Measurements from ENCODE around the gene SAMMSON. TPM values are rescaled to one million over a fixed set of nuclear protein-coding genes. Genes with fewer than 3 reads are reported as not detected.

The SAMMSON gene
- total RNA-seq, 1 experiment from 2014 or later: not detected

DNA sequence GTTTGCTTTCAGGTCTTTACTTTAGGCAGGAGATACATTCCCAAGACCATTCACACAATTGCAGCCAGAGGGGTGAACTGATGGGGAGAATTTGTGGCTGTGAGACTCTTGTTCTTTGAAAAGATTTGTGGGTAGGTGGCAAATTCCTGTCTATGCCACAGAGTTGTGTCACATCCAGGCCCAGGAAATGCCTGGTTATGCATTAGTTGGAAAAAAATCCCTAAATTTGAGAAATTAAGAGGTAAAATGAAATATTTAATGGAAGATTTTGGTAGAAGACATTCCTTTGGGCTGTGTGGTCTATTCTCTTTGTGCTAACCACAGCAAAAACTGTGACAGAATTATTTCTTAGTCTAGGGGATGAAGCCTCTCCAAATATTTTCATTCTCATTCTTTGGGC lies 28.8 kb downstream of the SAMMSON start:
- DNase-seq (ENCODE audit: unreplicated experiment): no peak
- no TSS peak for BruUV-seq (replicated peaks)
- ChIA-PET POLR2A (no interaction called here), CTCF (no interaction called here)
- Mint-ChIP-seq H3K27me3 (ENCODE audit: insufficient read depth, unreplicated experiment) (peaks cover 82% of the 10 kb centered on the region), H3K4me3 (ENCODE audit: unreplicated experiment) (no peak overlapping the region), H3K9me3 (ENCODE audit: unreplicated experiment) (peaks cover 7% of the 10 kb centered on the region), H3K27ac (ENCODE audit: low read depth, unreplicated experiment) (no peak overlapping the region), H3K4me1 (ENCODE audit: insufficient read depth, unreplicated experiment) (no peaks in the 10 kb centered on the region), H3K36me3 (ENCODE audit: insufficient read depth, unreplicated experiment) (no peaks in the 10 kb centered on the region)
- TF ChIP-seq, protein P1, sequence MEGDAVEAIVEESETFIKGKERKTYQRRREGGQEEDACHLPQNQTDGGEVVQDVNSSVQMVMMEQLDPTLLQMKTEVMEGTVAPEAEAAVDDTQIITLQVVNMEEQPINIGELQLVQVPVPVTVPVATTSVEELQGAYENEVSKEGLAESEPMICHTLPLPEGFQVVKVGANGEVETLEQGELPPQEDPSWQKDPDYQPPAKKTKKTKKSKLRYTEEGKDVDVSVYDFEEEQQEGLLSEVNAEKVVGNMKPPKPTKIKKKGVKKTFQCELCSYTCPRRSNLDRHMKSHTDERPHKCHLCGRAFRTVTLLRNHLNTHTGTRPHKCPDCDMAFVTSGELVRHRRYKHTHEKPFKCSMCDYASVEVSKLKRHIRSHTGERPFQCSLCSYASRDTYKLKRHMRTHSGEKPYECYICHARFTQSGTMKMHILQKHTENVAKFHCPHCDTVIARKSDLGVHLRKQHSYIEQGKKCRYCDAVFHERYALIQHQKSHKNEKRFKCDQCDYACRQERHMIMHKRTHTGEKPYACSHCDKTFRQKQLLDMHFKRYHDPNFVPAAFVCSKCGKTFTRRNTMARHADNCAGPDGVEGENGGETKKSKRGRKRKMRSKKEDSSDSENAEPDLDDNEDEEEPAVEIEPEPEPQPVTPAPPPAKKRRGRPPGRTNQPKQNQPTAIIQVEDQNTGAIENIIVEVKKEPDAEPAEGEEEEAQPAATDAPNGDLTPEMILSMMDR (IDR thresholded peaks at IDR 0.05; ENCODE audit: unreplicated experiment): no peak
- intact Hi-C loops (cut with micrococcal nuclease): no loop called here

DNA sequence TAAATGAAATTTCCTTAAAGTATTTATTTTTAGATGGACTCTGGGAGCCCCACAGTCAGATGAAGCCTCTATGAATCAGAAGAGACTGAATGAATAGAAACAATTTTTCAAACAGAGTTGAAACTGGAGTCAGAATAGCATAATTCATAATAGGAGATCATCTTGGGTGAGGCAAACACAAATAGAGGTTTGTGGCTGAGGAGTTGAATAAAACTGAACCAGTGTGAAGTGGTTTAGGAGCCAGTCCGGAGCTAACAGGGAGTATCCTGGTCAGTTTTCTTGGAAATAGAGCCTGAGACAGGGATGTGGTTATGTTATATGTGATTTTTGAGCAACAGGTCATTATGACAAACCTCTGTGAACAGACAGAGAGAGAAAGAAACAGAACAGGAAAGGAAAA lies 39.2 kb downstream of the SAMMSON start:
- Mint-ChIP-seq H3K36me3 (ENCODE audit: insufficient read depth, unreplicated experiment) (no peaks in the 10 kb centered on the region), H3K27me3 (ENCODE audit: insufficient read depth, unreplicated experiment) (peaks cover 74% of the 10 kb centered on the region), H3K4me3 (ENCODE audit: unreplicated experiment) (no peak overlapping the region), H3K9me3 (ENCODE audit: unreplicated experiment) (no peaks in the 10 kb centered on the region), H3K27ac (ENCODE audit: low read depth, unreplicated experiment) (no peak overlapping the region), H3K4me1 (ENCODE audit: insufficient read depth, unreplicated experiment) (no peaks in the 10 kb centered on the region)
- CTCF ChIA-PET: interaction anchor here (0.7 to 1.4 kb wide), 2 partner anchors 26 to 44 kb away, joined by 4 read pairs; no protein-coding TSS in a partner anchor
- TF ChIP-seq, protein P1 (IDR thresholded peaks at IDR 0.05; ENCODE audit: unreplicated experiment): no peak
- BruUV-seq (replicated peaks): no TSS peak
- no peak for DNase-seq (ENCODE audit: unreplicated experiment)
- POLR2A ChIA-PET: no interaction called here
- intact Hi-C loops (cut with micrococcal nuclease): no loop called here

DNA sequence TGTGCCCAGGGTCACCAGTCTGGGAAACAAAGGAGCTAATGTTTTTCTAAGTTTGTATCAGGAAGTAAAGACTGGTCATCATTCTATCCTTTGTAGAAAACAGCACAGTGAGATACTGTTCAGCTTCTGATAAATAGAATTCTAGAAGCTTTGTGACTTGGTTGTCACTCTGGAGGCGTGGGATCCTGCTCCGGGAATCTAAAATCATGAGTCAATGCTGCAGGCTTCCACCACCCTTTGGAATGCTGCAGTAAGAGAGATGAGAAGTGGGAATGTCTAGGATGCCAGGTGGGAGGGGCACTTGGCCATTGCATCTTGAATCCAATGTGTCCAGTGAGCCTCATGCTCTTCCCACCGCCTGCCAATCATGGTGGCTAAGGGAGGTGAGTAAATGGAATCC lies 40.9 kb downstream of the SAMMSON start:
- H3K9me3 Mint-ChIP-seq (ENCODE audit: unreplicated experiment): no peaks in the 10 kb centered on the region
- ChIA-PET CTCF (no interaction called here), POLR2A (no interaction called here)
- no peak for DNase-seq (ENCODE audit: unreplicated experiment)
- intact Hi-C loops (cut with micrococcal nuclease): no loop called here
- no peak overlapping the region for H3K4me3 Mint-ChIP-seq (ENCODE audit: unreplicated experiment)
- TF ChIP-seq, protein P1 (IDR thresholded peaks at IDR 0.05; ENCODE audit: unreplicated experiment): no peak
- no peaks in the 10 kb centered on the region for H3K4me1 Mint-ChIP-seq (ENCODE audit: insufficient read depth, unreplicated experiment)
- no peaks in the 10 kb centered on the region for H3K36me3 Mint-ChIP-seq (ENCODE audit: insufficient read depth, unreplicated experiment)
- peaks cover 83% of the 10 kb centered on the region for H3K27me3 Mint-ChIP-seq (ENCODE audit: insufficient read depth, unreplicated experiment)
- H3K27ac Mint-ChIP-seq (ENCODE audit: low read depth, unreplicated experiment): no peak overlapping the region
- BruUV-seq (replicated peaks): no TSS peak

DNA sequence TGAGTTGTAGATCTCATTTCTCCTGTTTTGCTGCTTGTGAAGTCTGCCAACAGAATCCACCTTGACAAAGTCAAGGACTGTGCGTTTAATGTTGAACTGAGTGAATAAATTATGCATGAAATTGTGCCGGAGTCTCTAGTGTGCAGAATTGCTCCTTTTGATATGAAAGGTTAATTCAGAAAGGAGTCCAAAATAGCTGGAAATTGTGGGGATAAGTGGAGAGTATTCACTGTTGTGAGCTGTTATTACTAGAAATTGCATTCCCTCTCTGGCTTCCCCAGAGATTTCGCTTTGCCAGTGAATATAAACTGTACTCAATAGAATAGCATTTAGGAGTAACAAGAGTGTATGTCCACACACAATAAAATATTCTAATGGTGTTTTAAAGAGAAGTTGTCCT lies 43.1 kb downstream of the SAMMSON start:
- peaks cover 89% of the 10 kb centered on the region for H3K27me3 Mint-ChIP-seq (ENCODE audit: insufficient read depth, unreplicated experiment)
- no peak overlapping the region for H3K4me3 Mint-ChIP-seq (ENCODE audit: unreplicated experiment)
- no peaks in the 10 kb centered on the region for H3K36me3 Mint-ChIP-seq (ENCODE audit: insufficient read depth, unreplicated experiment)
- ChIA-PET POLR2A (no interaction called here), CTCF (interaction anchor here (0.8 kb wide), 1 partner anchor 44 kb away, joined by 3 read pairs; no protein-coding TSS in a partner anchor)
- no peak for DNase-seq (ENCODE audit: unreplicated experiment)
- H3K4me1 Mint-ChIP-seq (ENCODE audit: insufficient read depth, unreplicated experiment): no peaks in the 10 kb centered on the region
- no TSS peak for BruUV-seq (replicated peaks)
- H3K9me3 Mint-ChIP-seq (ENCODE audit: unreplicated experiment): no peaks in the 10 kb centered on the region
- no peak overlapping the region for H3K27ac Mint-ChIP-seq (ENCODE audit: low read depth, unreplicated experiment)
- TF ChIP-seq, protein P1 (IDR thresholded peaks at IDR 0.05; ENCODE audit: unreplicated experiment): no peak
- intact Hi-C loops (cut with micrococcal nuclease): no loop called here

All from MCF 10A (cell line).